ENCODE data around the gene NAPEPLD.
"Not testable (repeated sequence)": the region's sequence is repeated elsewhere in the genome, so short reads cannot be mapped to it uniquely, and the experiment has no call there.

The NAPEPLD gene

DNA sequence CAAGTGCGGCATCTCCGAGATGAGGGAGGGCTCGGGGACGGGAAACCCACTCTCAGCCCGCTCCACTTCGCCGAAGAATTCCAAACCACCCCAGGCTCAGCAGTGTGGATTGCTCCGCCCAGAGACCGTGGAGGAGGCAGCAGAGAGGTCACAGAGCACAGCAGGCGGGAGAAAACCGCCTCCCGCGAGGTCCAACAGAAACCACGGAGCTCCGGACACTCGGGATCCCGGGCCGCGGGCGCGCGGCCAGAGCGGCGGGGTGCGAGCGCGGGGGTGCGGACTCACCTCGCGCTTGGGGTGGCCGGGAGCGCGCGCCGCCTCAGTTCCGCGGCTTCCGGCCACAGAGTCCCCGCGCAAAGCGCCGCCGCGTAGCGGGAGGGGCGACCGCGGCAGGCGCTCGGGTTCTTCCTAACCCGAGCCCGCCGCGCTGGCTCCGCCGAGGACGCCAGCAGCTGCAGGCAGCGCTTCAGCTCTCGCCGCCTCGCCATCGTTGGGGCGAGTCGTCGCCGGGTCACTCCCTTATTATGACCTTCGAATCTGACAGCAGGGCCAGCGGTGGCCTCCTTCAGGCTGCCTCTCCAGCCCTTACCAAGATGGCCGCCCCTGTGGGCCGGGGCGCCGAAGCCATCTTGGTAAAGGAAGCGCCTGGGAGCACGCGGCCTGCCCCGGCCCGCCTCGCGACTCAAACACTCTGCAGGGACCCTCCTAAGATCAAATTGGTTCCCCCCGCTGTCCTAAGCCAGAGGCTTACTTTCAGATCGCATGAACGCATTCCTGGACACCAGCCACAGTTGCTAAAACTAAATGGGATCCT lies at the start of gene NAPEPLD:
NAPEPLD (minus strand) TSS at position 106 of the 814 bp plus-strand sequence. CDS start 20,323 bp downstream, outside the sequence.
- peak; percentile 53 for DNase-seq (ENCODE audit: low read depth)

DNA sequence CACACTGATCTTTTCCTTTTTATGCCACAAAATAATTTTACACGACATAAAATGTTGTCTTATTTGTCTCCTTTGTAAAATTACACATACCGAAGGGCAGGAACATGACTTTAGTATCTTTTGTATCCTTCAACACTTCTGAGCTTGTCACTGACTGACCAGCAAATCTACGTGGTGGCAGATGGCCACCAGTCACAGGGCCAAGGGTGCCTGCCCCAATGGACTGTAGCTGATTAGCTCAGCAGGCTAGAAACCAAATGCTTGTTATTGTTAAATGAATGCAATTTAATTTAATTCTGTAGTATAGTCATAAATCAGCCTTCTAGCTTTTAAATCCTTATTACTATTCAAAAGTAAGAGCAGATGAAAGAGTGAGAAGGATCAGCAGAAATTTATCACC lies 49.2 kb upstream of the NAPEPLD start:
- not testable (repeated sequence) for DNase-seq (ENCODE audit: low read depth)

DNA sequence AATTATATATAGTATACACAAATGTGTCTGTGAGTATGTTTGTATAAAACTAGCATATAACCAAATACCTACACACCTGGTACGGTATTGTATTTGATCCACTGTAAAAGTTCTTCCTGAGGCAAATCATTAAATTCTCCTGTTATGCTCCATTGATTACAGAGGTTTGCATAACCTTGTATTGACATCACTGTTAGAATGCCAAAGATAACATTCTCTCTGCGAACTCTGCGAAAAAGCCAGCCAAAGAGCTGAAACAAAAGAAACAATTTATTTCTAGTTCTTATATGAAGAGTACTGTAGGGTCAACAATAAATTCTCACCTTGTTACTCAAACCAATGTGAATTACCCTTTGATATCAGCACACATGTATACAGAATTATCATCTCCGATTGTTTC lies 46.5 kb upstream of the NAPEPLD start:
- DNase-seq (ENCODE audit: low read depth): not testable (repeated sequence)

DNA sequence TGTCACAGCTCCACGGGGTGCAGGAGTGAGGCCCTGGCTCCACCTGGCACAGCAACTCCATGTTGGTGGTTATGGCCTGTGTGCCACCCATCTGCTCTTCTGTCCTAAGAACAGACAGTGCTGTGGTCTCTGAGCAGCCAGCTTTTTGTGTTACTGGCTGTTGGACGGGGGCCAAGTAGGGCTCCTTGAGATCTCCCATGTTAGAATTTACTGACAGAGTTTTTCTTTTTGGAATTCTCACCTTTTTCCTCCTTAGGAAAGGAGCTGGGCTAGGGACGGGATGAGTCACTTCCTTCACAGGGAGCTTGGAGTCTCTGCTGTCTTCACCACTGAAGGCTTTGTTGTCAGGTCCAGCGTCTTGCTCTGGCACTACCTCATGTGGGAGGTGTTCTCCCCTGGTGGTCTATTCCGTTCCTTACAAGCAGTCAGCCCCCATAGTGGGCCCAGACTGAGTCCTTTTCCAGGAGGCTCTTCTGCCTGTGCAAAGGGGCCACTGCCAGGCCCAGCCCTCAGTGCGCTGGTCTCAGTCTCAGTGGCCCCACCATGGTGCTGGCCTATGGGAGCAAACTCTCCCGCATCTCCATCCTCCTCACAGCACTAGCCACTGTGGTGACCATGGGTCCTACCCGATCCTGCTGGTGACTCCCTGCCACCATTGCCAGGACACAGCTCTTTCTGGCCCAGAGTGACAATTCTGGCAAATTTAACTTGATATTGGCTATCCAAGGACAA lies 23.7 kb upstream of the NAPEPLD start:
- DNase-seq (ENCODE audit: low read depth): not testable (repeated sequence)

DNA sequence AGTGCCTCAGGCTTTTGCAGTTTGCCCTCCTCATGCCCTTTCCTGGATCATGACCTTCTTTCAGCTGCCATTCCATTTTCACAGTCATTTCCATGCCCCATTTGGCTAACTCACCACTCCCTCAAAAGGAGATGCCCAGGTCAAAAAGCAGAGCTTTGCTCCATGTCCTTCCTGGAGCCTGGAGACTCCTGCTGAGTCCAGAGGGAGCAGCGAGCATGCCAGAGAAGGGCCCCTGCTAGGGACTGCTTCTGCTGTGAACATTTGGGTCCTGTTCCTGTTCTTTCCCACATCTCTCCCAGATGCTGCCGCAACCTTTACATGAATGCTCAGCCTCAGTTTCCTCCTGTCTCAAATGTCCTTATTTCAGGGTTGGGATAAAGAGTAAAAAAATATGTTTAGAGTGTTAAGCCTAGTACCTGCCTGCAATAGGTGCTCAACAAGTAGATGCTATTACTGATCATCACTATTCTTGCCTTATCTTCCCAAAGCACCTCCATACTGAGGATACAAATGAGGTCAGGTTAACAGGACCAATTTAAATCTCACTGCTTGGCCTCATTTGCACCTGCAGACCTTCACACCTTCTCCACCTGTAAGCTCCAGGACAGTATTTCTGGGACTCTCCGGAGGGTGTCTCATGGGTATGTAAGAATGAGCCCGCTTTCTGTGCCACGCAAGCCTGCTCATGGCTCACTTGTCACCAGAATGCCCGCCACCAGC lies 23.0 kb upstream of the NAPEPLD start:
- not testable (repeated sequence) for DNase-seq (ENCODE audit: low read depth)

DNA sequence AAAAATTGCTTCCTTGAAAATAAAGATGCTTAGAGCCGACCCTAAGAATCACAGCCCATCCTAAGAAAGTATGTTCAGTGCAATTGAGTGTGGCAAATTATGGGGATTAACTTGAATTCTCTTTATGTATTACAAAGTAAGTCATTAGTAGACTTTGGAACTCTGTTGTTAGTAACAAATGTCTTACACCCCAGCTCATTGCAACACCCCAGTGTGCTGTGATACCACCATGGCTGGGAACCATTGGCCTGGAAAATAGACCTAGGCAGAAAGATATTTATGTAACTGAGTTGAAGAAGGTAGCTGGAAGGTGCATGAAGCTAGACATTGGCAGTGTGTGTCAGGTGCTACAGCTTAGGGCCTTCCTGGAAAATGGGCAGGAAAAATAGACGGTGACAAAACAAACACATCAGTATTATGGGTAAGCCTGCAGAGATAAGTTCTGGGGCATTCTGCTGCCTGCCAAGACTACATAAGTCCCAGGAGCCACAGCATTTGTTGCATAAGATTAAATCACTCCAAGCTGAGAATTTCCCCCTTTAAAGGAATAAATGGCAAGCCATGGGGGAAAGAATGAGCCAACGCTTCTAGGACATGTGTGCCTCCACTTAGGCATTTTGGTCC lies 18.1 kb upstream of the NAPEPLD start:
- not testable (repeated sequence) for DNase-seq (ENCODE audit: low read depth)

DNA sequence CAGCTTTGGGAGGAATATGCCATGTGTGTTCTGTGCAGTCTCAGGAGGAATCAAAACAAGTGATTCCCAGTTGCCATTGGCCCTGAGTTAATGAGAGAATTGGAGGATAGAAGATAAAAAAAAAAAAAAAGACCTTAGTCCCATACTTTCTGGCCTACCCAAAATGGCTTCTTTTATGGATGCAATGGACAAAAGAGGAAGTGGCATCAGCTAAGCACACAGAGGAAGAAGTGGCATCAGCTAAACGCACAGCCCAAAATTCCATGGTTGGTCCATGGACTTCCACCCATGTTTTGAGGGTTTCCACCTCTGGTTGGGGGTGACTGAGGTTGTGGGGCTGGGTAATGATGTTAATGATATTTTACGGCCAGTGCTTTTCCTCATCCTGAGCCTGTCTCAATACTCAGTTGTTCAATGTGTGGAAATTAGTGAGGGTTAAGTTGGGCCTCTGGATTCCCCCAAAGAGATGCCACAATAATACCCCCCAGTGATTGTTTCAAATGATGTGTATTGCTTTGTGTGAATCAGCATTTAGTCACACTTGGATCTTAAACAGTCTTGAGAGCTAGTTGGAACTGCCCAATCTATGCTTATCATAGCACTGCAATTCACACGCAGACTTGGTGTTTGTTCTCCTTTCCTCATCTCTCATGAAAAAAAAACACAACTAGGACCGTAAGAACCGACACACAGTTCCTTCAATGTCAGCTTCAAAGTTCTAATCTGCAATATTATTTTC lies 14.4 kb upstream of the NAPEPLD start:
- not testable (repeated sequence) for DNase-seq (ENCODE audit: low read depth)

DNA sequence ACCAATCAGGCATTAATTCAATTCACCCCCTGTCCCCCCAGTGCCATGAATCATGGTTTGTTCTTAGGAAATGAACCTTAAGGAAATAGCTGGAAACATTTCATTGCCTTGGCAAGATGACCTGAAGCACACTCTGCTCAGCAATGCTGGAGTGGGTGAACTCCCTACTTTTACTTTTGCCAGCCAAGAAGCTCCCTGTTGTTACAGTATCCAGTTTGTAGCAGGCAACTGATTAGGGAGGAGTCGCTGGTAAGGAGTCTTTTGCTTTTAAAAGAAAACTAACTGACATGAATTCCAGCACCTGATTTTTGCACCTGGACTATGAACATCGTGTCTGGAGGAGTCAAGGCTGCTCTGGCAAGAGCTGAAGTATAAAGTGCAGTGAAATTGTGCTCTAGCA lies 13.7 kb upstream of the NAPEPLD start:
- not testable (repeated sequence) for DNase-seq (ENCODE audit: low read depth)

DNA sequence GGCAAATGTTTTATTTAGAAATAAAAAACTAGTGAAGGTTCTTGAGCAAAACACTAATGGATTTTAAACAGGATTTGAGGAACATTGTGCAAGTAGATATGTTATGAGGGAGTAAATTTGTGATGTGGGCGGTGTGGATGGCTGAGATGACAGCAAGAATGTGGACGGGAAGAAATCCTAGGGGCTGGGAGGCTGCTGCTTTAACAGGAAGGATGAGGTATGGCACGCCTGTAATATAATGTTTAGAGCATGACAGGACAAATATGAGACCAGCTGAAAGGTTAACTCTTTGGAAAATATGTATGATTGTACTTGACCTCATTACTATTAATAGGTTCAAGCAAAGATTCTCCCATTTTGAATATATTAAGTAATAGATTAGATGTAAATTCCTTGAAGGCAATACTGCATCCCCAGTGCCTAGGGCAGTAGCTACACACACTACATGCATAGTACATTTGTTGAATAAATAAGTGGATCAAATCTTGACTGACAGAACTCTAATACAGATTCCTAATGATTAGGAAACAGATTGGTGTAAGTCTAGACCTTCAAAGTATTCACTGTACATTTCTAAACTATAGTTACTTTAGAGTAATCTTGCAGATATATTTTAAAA lies 13.2 kb upstream of the NAPEPLD start:
- DNase-seq (ENCODE audit: low read depth): not testable (repeated sequence)

DNA sequence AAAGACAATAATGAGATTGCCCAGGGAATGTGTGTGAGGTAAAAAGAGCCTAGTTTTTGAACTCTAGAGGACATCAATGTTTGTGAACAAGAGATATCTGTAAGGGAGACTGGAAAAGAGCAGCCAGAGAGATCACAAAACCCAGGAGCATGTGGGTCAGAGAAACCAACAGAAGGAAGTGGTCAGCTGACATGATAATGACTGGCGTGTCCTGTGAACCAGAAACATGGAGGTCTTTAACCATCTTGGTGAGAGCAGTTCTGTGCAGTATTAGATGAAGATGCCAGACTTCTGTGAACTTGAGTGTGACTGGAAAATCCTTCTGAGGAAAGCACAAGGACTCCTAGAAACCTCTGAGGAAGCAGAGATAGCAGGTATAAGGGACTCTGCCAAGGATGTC lies 10.2 kb upstream of the NAPEPLD start:
- not testable (repeated sequence) for DNase-seq (ENCODE audit: low read depth)

DNA sequence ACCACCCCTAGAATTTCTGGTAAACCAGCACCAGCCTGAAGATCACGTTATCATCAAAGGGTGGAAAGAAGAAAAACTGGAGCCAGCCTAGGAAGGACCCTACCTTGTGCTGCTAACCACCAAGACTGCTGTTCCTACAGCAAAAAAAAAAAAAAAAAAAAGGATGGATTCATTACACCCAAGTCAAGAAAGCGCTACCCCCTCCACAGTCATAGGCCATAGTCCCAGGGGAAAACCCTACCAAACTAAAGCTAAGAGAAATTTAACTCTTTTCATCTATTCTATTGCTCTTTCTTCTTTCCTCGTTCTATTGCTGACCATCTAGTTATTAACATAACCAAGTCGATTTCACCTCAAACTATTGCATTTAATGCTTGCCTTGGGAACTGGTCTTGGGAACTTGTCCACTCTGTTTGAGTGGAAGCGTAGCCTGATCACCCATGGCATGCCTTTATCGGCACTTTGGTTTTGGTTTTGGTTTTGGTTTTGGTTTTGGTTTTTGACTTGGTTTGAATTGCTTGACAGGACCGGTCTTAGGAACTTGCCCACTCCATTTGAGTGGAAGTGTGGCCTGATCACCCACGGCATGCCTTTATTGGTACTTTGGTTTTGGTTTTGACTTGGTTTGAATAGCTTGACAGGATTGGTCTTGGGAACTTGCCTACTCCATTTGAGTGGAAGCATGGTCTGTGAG lies 6.6 kb upstream of the NAPEPLD start:
- not testable (repeated sequence) for DNase-seq (ENCODE audit: low read depth)

DNA sequence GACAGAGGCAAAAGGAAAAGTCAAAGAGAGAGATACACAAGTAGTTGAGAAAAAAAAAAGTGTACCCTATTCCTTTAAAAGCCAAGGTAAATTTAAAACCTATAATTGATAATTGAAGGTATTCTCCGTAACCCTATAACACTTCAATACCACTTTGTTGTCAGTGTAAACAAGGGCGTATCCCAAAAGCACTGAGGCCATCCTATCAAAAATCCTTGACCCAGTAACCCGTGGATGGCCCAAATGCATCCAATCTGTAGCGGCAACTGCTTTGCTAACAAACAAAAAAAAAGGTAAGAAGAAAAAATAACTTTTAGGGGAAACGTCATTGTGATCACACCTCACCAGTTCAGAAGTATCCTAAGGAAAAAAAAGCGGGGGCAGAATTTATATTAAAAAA lies 5.1 kb upstream of the NAPEPLD start:
- no peak for DNase-seq (ENCODE audit: low read depth)

DNA sequence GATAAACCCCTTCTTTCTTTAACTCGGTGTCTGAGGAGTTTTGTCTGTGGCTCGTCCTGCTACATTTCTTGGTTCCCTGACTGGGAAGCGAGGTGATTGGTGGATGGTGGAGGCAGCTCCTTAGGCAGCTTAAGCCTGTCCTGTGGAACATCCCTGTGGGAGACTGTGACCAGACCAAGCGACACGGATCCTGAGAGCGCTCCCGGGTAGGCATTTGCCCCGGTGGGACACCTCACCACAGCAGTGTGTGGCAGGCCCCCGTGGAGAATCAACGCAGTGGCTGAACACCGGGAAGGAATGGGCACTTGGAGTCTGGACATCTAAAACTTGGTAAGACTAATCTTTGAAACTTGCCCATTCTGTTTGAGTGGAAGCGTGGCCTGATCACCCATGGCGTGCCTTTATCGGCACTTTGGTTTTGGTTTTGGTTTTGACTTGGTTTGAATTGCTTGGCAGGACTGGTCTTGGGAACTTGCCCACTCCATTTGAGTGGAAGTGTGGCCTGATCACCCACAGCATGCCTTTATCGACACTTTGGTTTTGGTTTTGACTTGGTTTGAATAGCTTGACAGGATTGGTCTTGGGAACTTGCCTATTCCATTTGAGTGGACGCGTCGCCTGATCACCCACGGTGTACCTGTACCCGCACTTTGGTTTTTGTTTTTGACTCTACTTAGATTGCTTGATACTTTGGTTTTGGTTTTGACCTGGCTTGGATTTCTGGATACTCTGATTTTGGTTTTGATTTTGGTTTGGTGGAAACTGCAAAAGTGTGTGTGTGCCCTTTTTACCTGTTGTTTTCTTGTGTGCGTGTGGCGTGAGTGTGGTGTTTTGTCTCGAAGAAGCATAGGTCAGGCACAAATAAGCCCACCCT lies 4.1 kb upstream of the NAPEPLD start:
- DNase-seq (ENCODE audit: low read depth): not testable (repeated sequence)

DNA sequence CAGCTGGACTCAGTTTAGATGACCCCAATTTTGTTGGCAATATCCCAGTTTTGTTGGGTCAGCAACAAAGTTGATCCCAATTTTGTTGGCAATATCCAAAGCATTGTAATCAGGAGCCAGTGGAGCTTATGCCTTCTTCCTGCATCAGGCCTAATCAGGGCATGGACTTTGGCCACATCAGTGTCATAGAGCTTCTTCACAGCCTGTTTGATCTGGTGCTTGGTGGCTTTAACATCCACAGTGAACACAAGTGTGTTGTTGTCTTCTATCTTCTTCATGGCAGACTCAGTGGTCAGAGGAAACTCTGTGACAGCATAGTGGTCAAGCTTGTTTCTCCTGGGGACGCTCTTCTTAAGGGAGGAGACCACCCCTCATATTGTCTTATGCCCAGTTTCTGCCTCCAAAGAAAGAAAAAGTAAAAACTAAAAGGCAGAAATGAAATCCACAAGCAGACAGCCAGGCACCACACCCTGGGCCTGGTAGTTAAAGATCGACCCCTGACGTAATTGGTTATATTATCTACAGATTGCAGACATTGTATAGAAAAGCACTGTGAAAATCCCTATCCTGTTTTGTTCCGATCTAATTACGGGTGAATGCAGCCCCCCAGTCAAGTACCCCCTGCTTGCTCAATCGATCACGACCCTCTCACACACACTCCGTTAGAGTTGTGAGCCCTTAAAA lies 3.2 kb upstream of the NAPEPLD start:
- DNase-seq (ENCODE audit: low read depth): not testable (repeated sequence)

DNA sequence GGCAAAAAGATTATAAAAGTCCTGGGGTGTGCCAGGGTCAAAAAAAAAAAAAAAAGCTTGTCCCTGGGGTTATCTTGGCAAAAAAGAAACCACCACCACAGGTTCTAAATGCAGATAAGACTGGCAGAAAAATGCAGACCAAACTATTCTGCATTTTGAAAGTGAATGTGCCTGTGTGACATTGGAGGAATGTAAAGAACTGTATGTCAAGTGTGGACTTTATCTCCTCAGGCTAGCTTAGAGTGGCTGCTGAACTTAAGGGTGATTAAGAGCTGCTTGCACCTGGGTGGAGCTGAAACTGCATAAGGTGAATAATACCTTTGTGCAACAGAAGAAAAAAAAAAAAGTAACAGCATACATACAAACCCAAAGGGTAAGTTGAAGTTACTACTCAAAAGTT lies 1.3 kb upstream of the NAPEPLD start:
- DNase-seq (ENCODE audit: low read depth): no peak

DNA sequence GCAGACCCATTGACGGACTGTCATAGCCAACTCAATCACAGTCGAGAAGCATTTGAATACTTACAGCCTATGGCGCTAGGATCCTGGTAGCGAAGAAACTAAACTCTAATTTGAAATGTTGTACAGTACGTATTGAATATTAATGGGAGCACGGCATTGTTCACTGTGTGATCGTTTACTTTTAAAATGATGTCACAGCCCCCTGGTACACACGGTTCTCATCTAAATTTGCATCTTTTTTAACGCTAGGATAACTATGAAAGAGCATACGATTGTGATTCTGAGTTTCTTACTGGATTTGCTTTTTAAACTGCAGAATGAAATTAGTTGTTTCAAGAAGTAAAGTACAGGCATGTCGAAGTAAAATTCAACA lies 895 bp upstream of the NAPEPLD start:
- DNase-seq (ENCODE audit: low read depth): no peak

DNA sequence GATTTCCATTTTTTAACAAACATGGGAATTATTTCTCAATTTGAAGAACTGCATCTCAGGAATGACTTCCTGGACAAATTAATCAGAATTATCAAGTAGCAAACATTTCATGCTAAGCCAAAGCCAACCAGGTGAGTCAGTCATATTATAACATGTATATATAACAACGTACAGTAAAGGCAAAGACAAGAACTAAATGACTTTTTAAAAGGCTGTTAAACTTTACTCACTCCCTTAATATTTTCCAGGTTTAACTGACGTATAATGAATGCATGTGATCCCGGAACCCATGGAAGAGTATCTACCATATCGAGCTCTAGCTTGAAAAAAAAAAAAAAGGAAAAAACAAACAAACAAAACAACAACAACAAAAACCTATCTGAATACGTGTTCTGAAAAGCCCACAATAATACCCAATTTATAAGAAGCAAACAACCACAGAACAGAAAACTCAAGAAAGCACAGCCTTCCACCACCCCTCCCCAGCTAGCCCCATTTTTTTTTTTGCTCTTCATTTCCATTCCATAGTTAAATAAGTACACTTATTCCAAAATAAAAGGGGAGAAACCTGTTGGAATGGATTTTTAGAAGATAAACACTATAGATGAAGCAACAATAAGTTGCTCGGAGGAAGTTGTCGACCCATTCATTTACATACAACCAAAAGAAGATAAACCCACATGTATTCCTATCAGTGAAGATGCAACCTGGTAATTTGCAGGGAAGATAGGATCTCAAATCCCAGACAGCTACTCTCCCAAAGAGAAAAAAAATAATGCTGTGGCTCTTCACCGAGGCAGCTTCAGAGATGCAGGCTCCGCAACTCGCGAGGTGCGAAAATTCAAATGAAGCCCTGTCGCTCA lies 537 bp downstream of the NAPEPLD start:
- no peak for DNase-seq (ENCODE audit: low read depth)

DNA sequence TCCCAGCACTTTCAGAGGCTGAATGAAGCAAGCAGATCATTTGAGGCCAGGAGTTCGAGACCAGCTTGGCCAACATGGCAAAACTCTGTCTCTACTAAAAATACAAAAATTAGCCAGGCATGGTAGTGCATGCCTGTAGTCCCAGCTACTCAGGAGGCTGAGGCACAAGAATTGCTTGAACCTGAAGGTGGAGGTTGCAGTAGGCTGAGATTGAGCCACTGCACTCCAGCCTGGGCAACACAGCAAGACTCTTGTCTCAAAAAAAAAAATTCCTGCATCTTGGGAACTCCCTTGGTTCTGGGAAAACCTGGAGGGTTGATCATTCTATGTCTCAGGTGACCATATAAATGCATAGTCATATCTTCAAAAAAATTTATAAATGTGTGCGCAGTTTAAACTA lies 4.1 kb downstream of the NAPEPLD start:
- DNase-seq (ENCODE audit: low read depth): not testable (repeated sequence)

Data from stimulated activated CD8-positive, alpha-beta memory T cell treated with anti-CD3 and anti-CD28 coated beads, Interleukin-4, amount 100 ng/mL, for 24 hours (primary cell).